C1 segment of cervical spinal cord (tissue), 14 donors: ENCODE results near the gene HACD1.
A peak's percentile ranks its signal among the peaks of the same experiment; 100 is the strongest.
"Not testable (repeated sequence)": the region's sequence is repeated elsewhere in the genome, so short reads cannot be mapped to it uniquely, and the experiment has no call there.

Experiments used
- DNase-seq, 14 donors: peaks; one replicate each; lab custom pipeline; 2025; lab: John Stamatoyannopoulos, UW

The HACD1 gene

DNA sequence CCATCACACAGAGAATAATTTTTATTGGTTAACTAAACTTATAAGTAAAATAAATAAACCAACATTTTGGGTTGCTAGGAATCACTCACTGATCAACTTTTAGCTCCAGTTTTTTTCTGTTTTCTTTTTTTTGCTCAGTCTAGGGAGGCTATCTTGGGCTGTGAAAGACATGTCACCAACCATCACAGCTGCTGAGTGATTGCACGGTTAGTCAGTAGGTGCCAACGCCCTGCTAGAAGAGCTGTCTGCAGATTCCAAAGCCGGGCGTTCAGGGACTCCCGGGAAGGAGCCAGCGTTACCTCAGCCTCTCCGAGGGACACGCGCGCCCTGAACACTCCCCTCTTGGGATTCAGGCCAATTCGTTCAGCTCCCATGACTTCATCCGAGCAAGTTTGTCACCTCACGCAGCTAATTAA is 26.2 kb upstream of the HACD1 start:
- DNase-seq: peak in 5 of 14 donors; percentile 46 to 90 (median 75)

DNA sequence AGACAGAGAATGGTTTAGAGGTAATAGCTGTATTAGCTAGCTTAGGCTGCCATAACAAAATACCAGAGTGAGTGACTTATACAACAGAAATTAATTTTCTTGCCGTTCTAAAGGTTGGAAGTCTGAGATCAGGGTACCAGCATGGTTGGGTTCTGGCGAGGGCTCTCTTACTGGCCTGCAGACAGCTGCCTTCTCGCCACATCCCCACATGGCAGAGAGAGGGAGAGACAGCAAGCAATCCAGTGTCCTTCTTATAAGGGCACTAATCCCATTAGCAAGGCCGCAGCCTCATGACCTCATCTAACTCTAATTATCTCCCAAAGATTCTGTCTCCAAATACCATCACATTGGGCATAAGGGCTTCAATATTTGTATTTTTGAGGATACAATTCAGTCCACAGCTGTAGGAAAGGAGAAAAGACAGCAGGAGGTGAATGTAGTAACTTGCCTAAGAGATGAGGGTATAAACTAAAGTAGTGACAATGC is 23.2 kb upstream of the HACD1 start:
- no peak for DNase-seq

DNA sequence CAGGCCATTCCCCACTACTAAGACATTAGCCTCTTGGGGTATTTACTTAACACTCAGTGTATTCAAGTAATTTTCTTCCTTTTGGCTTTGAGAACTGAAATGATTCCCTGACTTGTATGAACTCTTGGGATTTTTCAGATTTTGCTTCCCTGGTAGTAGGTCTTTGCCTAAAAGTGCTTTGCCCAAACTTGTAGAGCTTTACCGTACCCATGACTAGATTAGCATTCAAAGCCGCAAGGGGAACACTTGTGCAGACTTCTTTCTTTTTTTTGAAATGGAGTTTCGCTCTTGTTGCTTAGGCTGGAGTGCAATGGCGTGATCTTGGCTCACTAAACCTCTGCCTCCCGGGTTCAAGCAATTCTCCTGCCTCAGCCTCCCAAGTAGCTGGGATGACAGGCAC is 20.7 kb upstream of the HACD1 start:
- DNase-seq: no peak

GRCh38 chr10:17633353-17633752 is 16.2 kb upstream of the HACD1 start:
- DNase-seq: no peak

GRCh38 chr10:17632590-17632989 is 15.4 kb upstream of the HACD1 start:
- not testable (repeated sequence) for DNase-seq

- no peak for DNase-seq
Measured at GRCh38 chr10:17626656-17627055, 9.5 kb upstream of the HACD1 start.

GRCh38 chr10:17624996-17625395 is 7.8 kb upstream of the HACD1 start:
- no peak for DNase-seq

- no peak for DNase-seq
Measured at GRCh38 chr10:17622061-17622460, 4.9 kb upstream of the HACD1 start.

GRCh38 chr10:17616403-17617030 is 657 bp downstream of the HACD1 start:
- DNase-seq: peak in 11 of 14 donors; percentile 1 to 58 (median 35)

- DNase-seq: no peak
Measured at GRCh38 chr10:17609523-17610079, 7.6 kb downstream of the HACD1 start.

- DNase-seq: peak in 2 of 14 donors; percentile 27 to 37
Measured at GRCh38 chr10:17607603-17608332, 9.4 kb downstream of the HACD1 start.

GRCh38 chr10:17607060-17607459 is 10.1 kb downstream of the HACD1 start:
- peak in 1 of 14 donors; percentile 23 for DNase-seq

- no peak for DNase-seq
Measured at GRCh38 chr10:17606547-17607040, 10.6 kb downstream of the HACD1 start.

GRCh38 chr10:17605936-17606335 is 11.2 kb downstream of the HACD1 start:
- no peak for DNase-seq

- DNase-seq: peak in 1 of 14 donors; percentile 23
Measured at GRCh38 chr10:17599089-17599488, 18.1 kb downstream of the HACD1 start.

- DNase-seq: no peak
Measured at GRCh38 chr10:17597386-17597785, 19.8 kb downstream of the HACD1 start.

GRCh38 chr10:17590969-17591645 is 26.1 kb downstream of the HACD1 start:
- DNase-seq: no peak

GRCh38 chr10:17589316-17589715 is 27.9 kb downstream of the HACD1 start:
- DNase-seq: not testable (repeated sequence)

- DNase-seq: no peak
Measured at GRCh38 chr10:17588420-17588819, 28.8 kb downstream of the HACD1 start.

DNA sequence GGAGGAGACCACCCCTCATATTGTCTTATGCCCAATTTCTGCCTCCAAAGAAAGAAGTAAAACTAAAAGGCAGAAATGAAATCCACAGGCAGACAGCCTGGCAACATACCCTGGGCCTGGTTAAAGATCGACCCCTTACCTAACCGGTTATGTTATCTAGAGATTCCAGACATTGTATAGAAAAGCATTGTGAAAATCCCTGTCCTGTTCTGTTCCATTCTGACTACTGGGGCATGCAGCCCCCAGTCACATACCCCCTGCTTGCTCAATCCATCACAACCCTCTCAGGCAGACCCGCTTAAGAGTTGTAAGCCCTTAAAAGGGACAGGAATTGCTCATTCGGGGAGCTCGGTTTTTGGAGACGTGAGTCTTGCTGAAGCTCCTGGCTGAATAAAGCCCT is 29.9 kb downstream of the HACD1 start:
- DNase-seq: not testable (repeated sequence)

- DNase-seq: no peak
Measured at GRCh38 chr10:17586821-17587234, 30.3 kb downstream of the HACD1 start.

DNA sequence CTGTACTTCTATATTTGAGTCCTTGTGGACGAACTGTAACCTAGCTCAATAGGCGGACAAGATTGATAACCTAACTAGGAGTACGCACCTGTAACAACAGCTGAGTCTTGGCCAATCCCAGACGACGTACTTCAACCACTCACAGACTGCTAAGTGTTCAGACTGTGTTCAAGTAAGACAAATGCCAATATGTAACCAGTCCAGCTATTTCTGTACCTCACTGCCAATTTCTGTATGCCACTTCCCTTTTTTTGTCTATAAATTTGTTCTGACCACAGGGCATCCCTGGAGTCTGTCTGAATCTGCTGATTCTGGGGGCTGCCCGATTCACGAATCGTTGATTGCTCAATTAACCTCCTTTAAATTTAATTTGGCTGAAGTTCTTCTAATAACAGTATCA is 32.2 kb downstream of the HACD1 start:
- no peak for DNase-seq
